Trophoblast cell (in vitro differentiated cells and primary cell): ENCODE data around the gene ADAMTSL3.
A peak's percentile ranks its signal among the peaks of the same experiment; 100 is the strongest.
"Not testable (repeated sequence)": the region's sequence is repeated elsewhere in the genome, so short reads cannot be mapped to it uniquely, and the experiment has no call there.

Experiments used
- DNase-seq, 2 donors: peaks; one replicate each; pipeline ENCODE4 v3.0.0-alpha.2; 2016
- H2AFZ ChIP-seq: 2 replicates; pipeline ENCODE4 v1.6.1; 2013; ENCODE audit warnings: low read length, moderate library complexity, mild to moderate bottlenecking; ENCODE audit not compliant: insufficient read depth, poor library complexity
- H2AK5ac ChIP-seq: 2 replicates; pipeline ENCODE4 v1.6.1; 2013; ENCODE audit warnings: mild to moderate bottlenecking, low read length
- H2BK120ac ChIP-seq: 2 replicates; pipeline ENCODE4 v1.6.1; 2013; ENCODE audit warnings: low read length, mild to moderate bottlenecking, moderate library complexity; ENCODE audit not compliant: insufficient read depth, poor library complexity
- H2BK12ac ChIP-seq: 2 replicates; pipeline ENCODE4 v1.6.1; 2013; ENCODE audit warnings: mild to moderate bottlenecking, low read length, moderate library complexity
- H2BK5ac ChIP-seq: 2 replicates; pipeline ENCODE4 v1.6.1; 2013; ENCODE audit warnings: low read length, low read depth, moderate library complexity, mild to moderate bottlenecking; ENCODE audit not compliant: poor library complexity
- H3K14ac ChIP-seq: 2 replicates; pipeline ENCODE4 v1.6.1; 2013; ENCODE audit warnings: mild to moderate bottlenecking, low read length
- H3K18ac ChIP-seq: 2 replicates; pipeline ENCODE4 v1.6.1; 2013; ENCODE audit warnings: mild to moderate bottlenecking, low read length
- H3K23ac ChIP-seq: 2 replicates; pipeline ENCODE4 v1.6.1; 2013; ENCODE audit warnings: low read length
- H3K27ac ChIP-seq: 2 replicates; pipeline ENCODE4 v1.5.1; 2013; ENCODE audit warnings: low read depth, mild to moderate bottlenecking, inconsistent platforms, low read length, moderate library complexity
- H3K27me3 ChIP-seq: 2 replicates; pipeline ENCODE4 v1.6.1; 2013; ENCODE audit warnings: inconsistent platforms, mild to moderate bottlenecking, low read length, moderate library complexity; ENCODE audit not compliant: insufficient read depth
- H3K36me3 ChIP-seq, 2 experiments: 1 replicate in 1 of 2; 2 replicates in 1 of 2; pipeline ENCODE4 v1.6.1; 2013; ENCODE audit warnings: low read length in 2 of 2, mild to moderate bottlenecking in 2 of 2, moderate library complexity in 1 of 2; ENCODE audit not compliant: insufficient read depth in 2 of 2, control insufficient read depth in 1 of 2
- H3K4ac ChIP-seq: 2 replicates; pipeline ENCODE4 v1.6.1; 2013; ENCODE audit warnings: low read depth, mild to moderate bottlenecking, low read length, moderate library complexity
- H3K4me1 ChIP-seq, 2 experiments: 1 replicate in 1 of 2; 2 replicates in 1 of 2; pipeline ENCODE4 v1.6.1; 2013; ENCODE audit warnings: low read length in 2 of 2, mild to moderate bottlenecking in 2 of 2, moderate library complexity in 1 of 2; ENCODE audit not compliant: insufficient read depth in 2 of 2, control insufficient read depth in 1 of 2
- H3K4me2 ChIP-seq: 2 replicates; pipeline ENCODE4 v1.6.1; 2013; ENCODE audit warnings: inconsistent platforms, mild to moderate bottlenecking, low read length, moderate library complexity
- H3K4me3 ChIP-seq: 2 replicates; pipeline ENCODE4 v1.5.1; 2013; ENCODE audit warnings: mild to moderate bottlenecking, low read depth, low read length, inconsistent platforms
- H3K79me1 ChIP-seq: one replicate; pipeline ENCODE4 v1.6.1; 2013; ENCODE audit warnings: low read length
- H3K79me2 ChIP-seq: 2 replicates; pipeline ENCODE4 v1.6.1; 2013; ENCODE audit warnings: low read length, mild to moderate bottlenecking; ENCODE audit not compliant: control insufficient read depth, insufficient read depth, poor library complexity
- H3K9ac ChIP-seq: 2 replicates; pipeline ENCODE4 v1.6.1; 2013; ENCODE audit warnings: mild to moderate bottlenecking, low read length
- H3K9me3 ChIP-seq: 2 replicates; pipeline ENCODE4 v1.6.1; 2013; ENCODE audit warnings: low read depth, mild to moderate bottlenecking, control low read depth, inconsistent platforms, low read length; ENCODE audit not compliant: insufficient read depth
- H4K12ac ChIP-seq: 2 replicates; pipeline ENCODE4 v1.6.1; 2013; ENCODE audit warnings: low read depth, mild to moderate bottlenecking, low read length, moderate library complexity
- H4K8ac ChIP-seq: 2 replicates; pipeline ENCODE4 v1.6.1; 2013; ENCODE audit warnings: low read depth, mild to moderate bottlenecking, low read length, moderate library complexity
- H4K91ac ChIP-seq: one replicate; pipeline ENCODE4 v1.6.1; 2013; ENCODE audit warnings: low read depth, mild to moderate bottlenecking, low read length, moderate library complexity
- WGBS: extraction: QIAGEN DNeasy Blood & Tissue Kit; methylation state at CpG from one replicate; pipeline ENCODE4 v1.1.7; 2013; ENCODE audit warnings: missing lambda C conversion rate; ENCODE audit not compliant: insufficient read length, insufficient coverage; ENCODE audit errors: extremely low coverage; 5-methylcytosine and 5-hydroxymethylcytosine counted together

ADAMTSL3 gene

GRCh38 chr15:83747718-83748110 lies 93.8 kb downstream of the ADAMTSL3 start:
- no peak overlapping the region for H4K12ac ChIP-seq

GRCh38 chr15:83753872-83754493 lies 100.1 kb downstream of the ADAMTSL3 start:
- DNase-seq = peak; percentile 58 to 89
- Histone ChIP-seq H4K12ac (no peak overlapping the region), H3K4me3 (no peak overlapping the region), H3K14ac (no peak overlapping the region), H3K4me1 (peaks cover 0 to 2% of the 10 kb centered on the region in 2 experiments), H3K18ac (no peak overlapping the region), H3K27ac (no peak overlapping the region), H2BK12ac (no peak overlapping the region), H3K9ac (no peak overlapping the region), H4K8ac (no peak overlapping the region), H3K4me2 (no peak overlapping the region), H3K27me3 (no peaks in the 10 kb centered on the region), H2BK120ac (no peak overlapping the region), H3K9me3 (peaks cover 6% of the 10 kb centered on the region), H2AFZ (no peak overlapping the region), H4K91ac (no peak overlapping the region), H3K36me3 (no peaks in the 10 kb centered on the region), H3K79me2 (no peaks in the 10 kb centered on the region), H3K4ac (no peak overlapping the region), H2AK5ac (no peak overlapping the region), H3K79me1 (no peaks in the 10 kb centered on the region), H3K23ac (no peak overlapping the region), H2BK5ac (no peak overlapping the region)
- no CpG with 5 or more reads among the region's 6 CpGs for WGBS

More at GRCh38 chr15:83747718-83748110, 93.8 kb downstream of the ADAMTSL3 start:
- Histone ChIP-seq H2AK5ac (no peak overlapping the region), H2AFZ (no peak overlapping the region), H4K91ac (no peak overlapping the region), H3K79me1 (no peaks in the 10 kb centered on the region), H3K36me3 (no peaks in the 10 kb centered on the region), H2BK5ac (no peak overlapping the region), H2BK12ac (no peak overlapping the region), H3K79me2 (no peaks in the 10 kb centered on the region), H3K18ac (no peak overlapping the region), H3K4me3 (no peak overlapping the region), H4K8ac (no peak overlapping the region), H3K27me3 (no peaks in the 10 kb centered on the region), H3K23ac (no peak overlapping the region), H3K9ac (no peak overlapping the region), H3K4ac (no peak overlapping the region), H3K4me2 (no peak overlapping the region), H3K9me3 (no peaks in the 10 kb centered on the region), H3K4me1 (no peaks in the 10 kb centered on the region), H2BK120ac (no peak overlapping the region), H3K27ac (no peak overlapping the region), H3K14ac (no peak overlapping the region)
- DNase-seq = no peak
- no CpG with 5 or more reads among the region's 5 CpGs for WGBS

- DNase-seq, H2BK5ac ChIP-seq, H3K27ac ChIP-seq, H3K23ac ChIP-seq, H3K4ac ChIP-seq, H3K4me1 ChIP-seq, H2BK120ac ChIP-seq, H2AK5ac ChIP-seq, H4K8ac ChIP-seq, H2BK12ac ChIP-seq, H3K79me2 ChIP-seq, H3K27me3 ChIP-seq, H3K4me2 ChIP-seq, H2AFZ ChIP-seq, H4K91ac ChIP-seq, H4K12ac ChIP-seq, H3K4me3 ChIP-seq, H3K18ac ChIP-seq, H3K79me1 ChIP-seq, H3K9ac ChIP-seq, H3K14ac ChIP-seq, H3K9me3 ChIP-seq, H3K36me3 ChIP-seq: not testable (repeated sequence)
- no CpG with 5 or more reads among the region's 1 CpG for WGBS
Observed at GRCh38 chr15:83757291-83757690, 103.4 kb downstream of the ADAMTSL3 start.

GRCh38 chr15:83762367-83762766 lies 108.4 kb downstream of the ADAMTSL3 start:
- H3K4ac ChIP-seq = no peak overlapping the region
- H3K4me2 ChIP-seq = no peak overlapping the region
- H4K8ac ChIP-seq = no peak overlapping the region
- H3K79me1 ChIP-seq = no peaks in the 10 kb centered on the region
- no peak overlapping the region for H3K9ac ChIP-seq
- H2BK120ac ChIP-seq = no peak overlapping the region
- H3K14ac ChIP-seq = no peak overlapping the region
- H3K79me2 ChIP-seq = no peaks in the 10 kb centered on the region
- no peak overlapping the region for H4K91ac ChIP-seq
- H3K27ac ChIP-seq = no peak overlapping the region
- no peaks in the 10 kb centered on the region for H3K4me1 ChIP-seq
- H2AK5ac ChIP-seq = no peak overlapping the region
- H3K36me3 ChIP-seq = no peaks in the 10 kb centered on the region
- no peaks in the 10 kb centered on the region for H3K27me3 ChIP-seq
- H2BK12ac ChIP-seq = no peak overlapping the region
- H4K12ac ChIP-seq = no peak overlapping the region
- H2AFZ ChIP-seq = no peak overlapping the region
- no peak for DNase-seq
- H3K9me3 ChIP-seq = peaks cover under 1% of the 10 kb centered on the region
- WGBS = no CpG with 5 or more reads among the region's 5 CpGs
- no peak overlapping the region for H3K23ac ChIP-seq
- no peak overlapping the region for H3K4me3 ChIP-seq
- H2BK5ac ChIP-seq = no peak overlapping the region
- H3K18ac ChIP-seq = no peak overlapping the region
